ENCODE data around the gene STRAP.

DNA sequence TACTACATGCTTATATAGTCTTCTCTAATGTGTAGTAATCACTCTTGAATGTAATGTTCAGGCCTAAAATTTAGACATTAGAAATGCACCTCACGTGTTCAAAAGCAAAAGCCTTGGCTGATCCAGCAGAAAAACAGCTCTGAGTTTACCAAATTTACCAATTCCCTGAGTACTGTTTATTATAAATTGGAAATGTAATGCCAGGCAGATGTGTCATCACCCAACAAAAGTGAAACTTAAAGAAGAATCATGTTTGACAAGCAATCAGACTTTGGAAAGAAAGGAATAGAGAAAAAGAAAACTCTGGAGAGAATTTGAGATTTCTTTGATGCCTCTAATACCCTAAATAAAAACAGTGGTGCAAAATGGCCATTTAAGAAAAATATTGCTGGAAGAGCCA is 26.5 kb upstream of the STRAP start:
- TF ChIP-seq, protein P1, sequence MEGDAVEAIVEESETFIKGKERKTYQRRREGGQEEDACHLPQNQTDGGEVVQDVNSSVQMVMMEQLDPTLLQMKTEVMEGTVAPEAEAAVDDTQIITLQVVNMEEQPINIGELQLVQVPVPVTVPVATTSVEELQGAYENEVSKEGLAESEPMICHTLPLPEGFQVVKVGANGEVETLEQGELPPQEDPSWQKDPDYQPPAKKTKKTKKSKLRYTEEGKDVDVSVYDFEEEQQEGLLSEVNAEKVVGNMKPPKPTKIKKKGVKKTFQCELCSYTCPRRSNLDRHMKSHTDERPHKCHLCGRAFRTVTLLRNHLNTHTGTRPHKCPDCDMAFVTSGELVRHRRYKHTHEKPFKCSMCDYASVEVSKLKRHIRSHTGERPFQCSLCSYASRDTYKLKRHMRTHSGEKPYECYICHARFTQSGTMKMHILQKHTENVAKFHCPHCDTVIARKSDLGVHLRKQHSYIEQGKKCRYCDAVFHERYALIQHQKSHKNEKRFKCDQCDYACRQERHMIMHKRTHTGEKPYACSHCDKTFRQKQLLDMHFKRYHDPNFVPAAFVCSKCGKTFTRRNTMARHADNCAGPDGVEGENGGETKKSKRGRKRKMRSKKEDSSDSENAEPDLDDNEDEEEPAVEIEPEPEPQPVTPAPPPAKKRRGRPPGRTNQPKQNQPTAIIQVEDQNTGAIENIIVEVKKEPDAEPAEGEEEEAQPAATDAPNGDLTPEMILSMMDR (IDR thresholded peaks at IDR 0.05 in 8 of 11, conservative IDR thresholded peaks at IDR 0.05 in 3 of 11) = no peak
- no peak for TF ChIP-seq POLR2AphosphoS5 (IDR thresholded peaks at IDR 0.05)
- no peak for TF ChIP-seq POLR2A (IDR thresholded peaks at IDR 0.05)

All from spleen (tissue), 7 donors.